ENCODE data around the gene TDRD6.

DNA sequence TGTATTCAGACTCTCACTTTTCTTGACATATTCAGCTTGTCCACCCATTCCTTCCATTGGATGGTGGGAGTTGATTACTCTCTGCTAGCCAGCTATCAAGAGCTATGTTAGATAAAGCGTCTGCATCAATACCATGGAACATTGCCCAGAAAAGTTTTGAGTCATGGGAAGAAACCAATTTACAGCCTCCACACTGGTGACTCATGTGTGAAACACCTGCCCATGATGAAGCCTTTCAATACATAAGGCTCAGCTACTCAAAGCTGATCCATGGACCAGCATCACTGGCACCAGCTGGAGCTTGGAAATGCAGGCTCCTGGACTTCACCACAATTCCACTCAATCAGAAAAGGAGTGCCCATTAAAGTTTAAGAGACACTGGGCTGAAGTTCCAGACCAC is 31.4 kb downstream of the TDRD6 start:
- TF ChIP-seq YY1 (IDR thresholded peaks at IDR 0.05; ENCODE audit: low read depth) (no peak), ELF1 (IDR thresholded peaks at IDR 0.05) (no peak), PBX3 (IDR thresholded peaks at IDR 0.05) (no peak), EZH2phosphoT487 (IDR thresholded peaks at IDR 0.05; ENCODE audit: borderline replicate concordance, low read depth) (no peak), FOXJ3 (CRISPR knock-in tag; IDR thresholded peaks at IDR 0.05) (no peak)

All from SK-N-SH (cell line).